Stimulated activated CD8-positive, alpha-beta memory T cell treated with anti-CD3 and anti-CD28 coated beads, Interleukin-15, amount 100 ng/mL, for 4 hours (primary cell): ENCODE data around the gene DNAH11.
"Not testable (repeated sequence)": the region's sequence is repeated elsewhere in the genome, so short reads cannot be mapped to it uniquely, and the experiment has no call there.

Experiments used
- DNase-seq, 2 donors: peaks; one replicate each; pipeline ENCODE4 v3.0.0-alpha.2; 2020; ENCODE audit warnings: low read depth in 2 of 2

The DNAH11 gene

GRCh38 chr7:21542891-21543527, at the start of gene DNAH11:
Gene DNAH11 (plus strand): TSS chr7:21543039. CDS start chr7:21543246, 207 bp downstream.
- no peak for DNase-seq

- no peak for DNase-seq
Measured at GRCh38 chr7:21495731-21496130, 47.1 kb upstream of the DNAH11 start.

- DNase-seq = no peak
Measured at GRCh38 chr7:21497072-21497471, 45.8 kb upstream of the DNAH11 start.

- no peak for DNase-seq
Measured at GRCh38 chr7:21500117-21500832, 42.6 kb upstream of the DNAH11 start.

- no peak for DNase-seq
Measured at GRCh38 chr7:21504021-21504420, 38.8 kb upstream of the DNAH11 start.

- peak in 1 of 2 donors; percentile 1 for DNase-seq
Measured at GRCh38 chr7:21507627-21508343, 35.1 kb upstream of the DNAH11 start.

- DNase-seq = no peak
Measured at GRCh38 chr7:21508538-21508937, 34.3 kb upstream of the DNAH11 start.

GRCh38 chr7:21514062-21514461, 28.8 kb upstream of the DNAH11 start:
- DNase-seq = no peak

- no peak for DNase-seq
Measured at GRCh38 chr7:21524680-21525079, 18.2 kb upstream of the DNAH11 start.

GRCh38 chr7:21526007-21526406, 16.8 kb upstream of the DNAH11 start:
- no peak for DNase-seq

GRCh38 chr7:21526448-21526847, 16.4 kb upstream of the DNAH11 start:
- no peak for DNase-seq

GRCh38 chr7:21532485-21532884, 10.4 kb upstream of the DNAH11 start:
- DNase-seq = not testable (repeated sequence)

GRCh38 chr7:21533646-21534045, 9.2 kb upstream of the DNAH11 start:
- DNase-seq = not testable (repeated sequence)

- DNase-seq = not testable (repeated sequence)
Measured at GRCh38 chr7:21536445-21537118, 6.3 kb upstream of the DNAH11 start.

- DNase-seq = no peak
Measured at GRCh38 chr7:21538936-21539495, 3.8 kb upstream of the DNAH11 start.

- DNase-seq = no peak
Measured at GRCh38 chr7:21543528-21544302, 876 bp downstream of the DNAH11 start.

GRCh38 chr7:21544303-21544656, 1.4 kb downstream of the DNAH11 start:
- no peak for DNase-seq

GRCh38 chr7:21544715-21545114, 1.9 kb downstream of the DNAH11 start:
- DNase-seq = no peak

- DNase-seq = no peak
Measured at GRCh38 chr7:21547501-21547900, 4.7 kb downstream of the DNAH11 start.

- no peak for DNase-seq
Measured at GRCh38 chr7:21548491-21548890, 5.7 kb downstream of the DNAH11 start.

GRCh38 chr7:21550076-21550475, 7.2 kb downstream of the DNAH11 start:
- no peak for DNase-seq
